Measurements from ENCODE around the gene TBC1D20. TPM values are rescaled to one million over a fixed set of nuclear protein-coding genes. Genes with fewer than 3 reads are reported as not detected.

Gene TBC1D20
- total RNA-seq, 1 experiment from 2014 or later: 14.0 TPM

- Histone ChIP-seq H3K4me3 (ENCODE audit: insufficient read depth, low read depth, low read length) (no peak overlapping the region), H3K36me3 (replicated peaks; ENCODE audit: control insufficient read depth, insufficient read depth, low read length) (peaks cover 15% of the 10 kb centered on the region), H3K27me3 (ENCODE audit: control insufficient read depth, insufficient read depth, low read length) (peaks cover 14% of the 10 kb centered on the region)
- DNase-seq: no peak
Observed at GRCh38 chr20:435558-435957, 26.8 kb downstream of the TBC1D20 start.

GRCh38 chr20:434661-435419 is 27.5 kb downstream of the TBC1D20 start:
- DNase-seq: peak; percentile 72
- Histone ChIP-seq H3K4me3 (ENCODE audit: insufficient read depth, low read depth, low read length) (no peak overlapping the region), H3K27me3 (ENCODE audit: control insufficient read depth, insufficient read depth, low read length) (peaks cover 14% of the 10 kb centered on the region), H3K36me3 (replicated peaks; ENCODE audit: control insufficient read depth, insufficient read depth, low read length) (peaks cover 15% of the 10 kb centered on the region)

GRCh38 chr20:434221-434620 is 28.1 kb downstream of the TBC1D20 start:
- Histone ChIP-seq H3K4me3 (ENCODE audit: insufficient read depth, low read depth, low read length) (no peak overlapping the region), H3K27me3 (ENCODE audit: control insufficient read depth, insufficient read depth, low read length) (peaks cover 14% of the 10 kb centered on the region), H3K36me3 (replicated peaks; ENCODE audit: control insufficient read depth, insufficient read depth, low read length) (peaks cover 17% of the 10 kb centered on the region)
- DNase-seq: peak; percentile 91

- no peak overlapping the region for H3K4me3 ChIP-seq (ENCODE audit: insufficient read depth, low read depth, low read length)
- no peak for DNase-seq
- H3K27me3 ChIP-seq (ENCODE audit: control insufficient read depth, insufficient read depth, low read length): peaks cover 14% of the 10 kb centered on the region
- H3K36me3 ChIP-seq (replicated peaks; ENCODE audit: control insufficient read depth, insufficient read depth, low read length): peaks cover 14% of the 10 kb centered on the region
Observed at GRCh38 chr20:433300-433975, 28.9 kb downstream of the TBC1D20 start.

- H3K4me3 ChIP-seq (ENCODE audit: insufficient read depth, low read depth, low read length): no peak overlapping the region
- DNase-seq: no peak
- peaks cover 14% of the 10 kb centered on the region for H3K27me3 ChIP-seq (ENCODE audit: control insufficient read depth, insufficient read depth, low read length)
- peaks cover 13% of the 10 kb centered on the region for H3K36me3 ChIP-seq (replicated peaks; ENCODE audit: control insufficient read depth, insufficient read depth, low read length)
Observed at GRCh38 chr20:432677-433299, 29.5 kb downstream of the TBC1D20 start.

GRCh38 chr20:432208-432607 is 30.1 kb downstream of the TBC1D20 start:
- no peak overlapping the region for H3K4me3 ChIP-seq (ENCODE audit: insufficient read depth, low read depth, low read length)
- peak; percentile 36 for DNase-seq
- peaks cover 14% of the 10 kb centered on the region for H3K27me3 ChIP-seq (ENCODE audit: control insufficient read depth, insufficient read depth, low read length)
- H3K36me3 ChIP-seq (replicated peaks; ENCODE audit: control insufficient read depth, insufficient read depth, low read length): peaks cover 11% of the 10 kb centered on the region

- H3K4me3 ChIP-seq (ENCODE audit: insufficient read depth, low read depth, low read length): no peak overlapping the region
- DNase-seq: peak; percentile 87
- peaks cover 14% of the 10 kb centered on the region for H3K27me3 ChIP-seq (ENCODE audit: control insufficient read depth, insufficient read depth, low read length)
- peaks cover 7% of the 10 kb centered on the region for H3K36me3 ChIP-seq (replicated peaks; ENCODE audit: control insufficient read depth, insufficient read depth, low read length)
Observed at GRCh38 chr20:431012-431904, 31.1 kb downstream of the TBC1D20 start.

- Histone ChIP-seq H3K36me3 (replicated peaks; ENCODE audit: control insufficient read depth, insufficient read depth, low read length) (peaks cover 4% of the 10 kb centered on the region), H3K4me3 (ENCODE audit: insufficient read depth, low read depth, low read length) (no peak overlapping the region), H3K27me3 (ENCODE audit: control insufficient read depth, insufficient read depth, low read length) (peaks cover 9% of the 10 kb centered on the region)
- peak; percentile 38 for DNase-seq
Observed at GRCh38 chr20:430091-430999, 32.0 kb downstream of the TBC1D20 start.

- peak; percentile 89 for DNase-seq
- no peak overlapping the region for H3K4me3 ChIP-seq (ENCODE audit: insufficient read depth, low read depth, low read length)
Observed at GRCh38 chr20:428658-429200, 33.6 kb downstream of the TBC1D20 start.

GRCh38 chr20:427849-428657 is 34.3 kb downstream of the TBC1D20 start:
- Histone ChIP-seq H3K36me3 (replicated peaks; ENCODE audit: control insufficient read depth, insufficient read depth, low read length) (peaks cover 8% of the 10 kb centered on the region), H3K4me3 (ENCODE audit: insufficient read depth, low read depth, low read length) (no peak overlapping the region), H3K27me3 (ENCODE audit: control insufficient read depth, insufficient read depth, low read length) (peaks cover 2% of the 10 kb centered on the region; the same call in 1 of the 2 replicates)
- no peak for DNase-seq

More at GRCh38 chr20:428658-429200, 33.6 kb downstream of the TBC1D20 start:
- Histone ChIP-seq H3K36me3 (replicated peaks; ENCODE audit: control insufficient read depth, insufficient read depth, low read length) (peaks cover 8% of the 10 kb centered on the region), H3K27me3 (ENCODE audit: control insufficient read depth, insufficient read depth, low read length) (peaks cover 3% of the 10 kb centered on the region)

GRCh38 chr20:427401-427800 is 34.9 kb downstream of the TBC1D20 start:
- no peak overlapping the region for H3K4me3 ChIP-seq (ENCODE audit: insufficient read depth, low read depth, low read length)
- H3K36me3 ChIP-seq (replicated peaks; ENCODE audit: control insufficient read depth, insufficient read depth, low read length): peaks cover 9% of the 10 kb centered on the region
- H3K27me3 ChIP-seq (ENCODE audit: control insufficient read depth, insufficient read depth, low read length): no peaks in the 10 kb centered on the region
- peak; percentile 38 for DNase-seq

- no peak overlapping the region for H3K4me3 ChIP-seq (ENCODE audit: insufficient read depth, low read depth, low read length)
- peaks cover 13% of the 10 kb centered on the region for H3K36me3 ChIP-seq (replicated peaks; ENCODE audit: control insufficient read depth, insufficient read depth, low read length)
- DNase-seq: no peak
- no peaks in the 10 kb centered on the region for H3K27me3 ChIP-seq (ENCODE audit: control insufficient read depth, insufficient read depth, low read length)
Observed at GRCh38 chr20:426566-426965, 35.8 kb downstream of the TBC1D20 start.
